ENCODE measurements around the gene NHS.

Gene NHS

GRCh38 chrX:17374619-17375366, at the start of gene NHS:
Gene NHS, plus strand, starts transcription at chrX:17375200. Its CDS starts 558 bp downstream, at chrX:17375758.
- DNase-seq (ENCODE audit: low spot score), result no peak

GRCh38 chrX:17328837-17329236, 46.2 kb upstream of the NHS start:
- DNase-seq (ENCODE audit: low spot score), result no peak

GRCh38 chrX:17336377-17336776, 38.6 kb upstream of the NHS start:
- no peak for DNase-seq (ENCODE audit: low spot score)

GRCh38 chrX:17355976-17356375, 19.0 kb upstream of the NHS start:
- no peak for DNase-seq (ENCODE audit: low spot score)

- no peak for DNase-seq (ENCODE audit: low spot score)
Measured at GRCh38 chrX:17359500-17359899, 15.5 kb upstream of the NHS start.

- peak; percentile 3 for DNase-seq (ENCODE audit: low spot score)
Measured at GRCh38 chrX:17361620-17362019, 13.4 kb upstream of the NHS start.

GRCh38 chrX:17368002-17368401, 7.0 kb upstream of the NHS start:
- DNase-seq (ENCODE audit: low spot score), result no peak

- no peak for DNase-seq (ENCODE audit: low spot score)
Measured at GRCh38 chrX:17369309-17369708, 5.7 kb upstream of the NHS start.

GRCh38 chrX:17370191-17370590, 4.8 kb upstream of the NHS start:
- DNase-seq (ENCODE audit: low spot score), result no peak

GRCh38 chrX:17372052-17372451, 2.9 kb upstream of the NHS start:
- DNase-seq (ENCODE audit: low spot score), result no peak

GRCh38 chrX:17373337-17373736, 1.7 kb upstream of the NHS start:
- DNase-seq (ENCODE audit: low spot score), result no peak

- no peak for DNase-seq (ENCODE audit: low spot score)
Measured at GRCh38 chrX:17375367-17375636, 302 bp downstream of the NHS start.

GRCh38 chrX:17375637-17376430, 834 bp downstream of the NHS start:
- DNase-seq (ENCODE audit: low spot score), result no peak

- no peak for DNase-seq (ENCODE audit: low spot score)
Measured at GRCh38 chrX:17376431-17377077, 1.6 kb downstream of the NHS start.

GRCh38 chrX:17377091-17377717, 2.2 kb downstream of the NHS start:
- no peak for DNase-seq (ENCODE audit: low spot score)

GRCh38 chrX:17377795-17378194, 2.8 kb downstream of the NHS start:
- no peak for DNase-seq (ENCODE audit: low spot score)

GRCh38 chrX:17380221-17380620, 5.2 kb downstream of the NHS start:
- DNase-seq (ENCODE audit: low spot score), result no peak

- no peak for DNase-seq (ENCODE audit: low spot score)
Measured at GRCh38 chrX:17390419-17390850, 15.4 kb downstream of the NHS start.

GRCh38 chrX:17395154-17395553, 20.2 kb downstream of the NHS start:
- DNase-seq (ENCODE audit: low spot score), result no peak

- DNase-seq (ENCODE audit: low spot score), result no peak
Measured at GRCh38 chrX:17397074-17397473, 22.1 kb downstream of the NHS start.

- no peak for DNase-seq (ENCODE audit: low spot score)
Measured at GRCh38 chrX:17403189-17403691, 28.2 kb downstream of the NHS start.

- no peak for DNase-seq (ENCODE audit: low spot score)
Measured at GRCh38 chrX:17403972-17404371, 29.0 kb downstream of the NHS start.
